22Rv1 (cell line): ENCODE data around the gene MACF1.

ENCODE experiments used
- CTCF ChIP-seq: fragments of 450-650 bp; IDR thresholded peaks from 2 replicates; pipeline ENCODE4 v1.5.1; 2017; ENCODE audit warnings: mild to moderate bottlenecking
- ZFX ChIP-seq: fragments of 450-650 bp; IDR thresholded peaks from 2 replicates; pipeline ENCODE4 v1.6.1; 2017; ENCODE audit warnings: antibody characterized with exemption, borderline replicate concordance

GRCh38 chr1:39427912-39428311 is 223.4 kb downstream of the MACF1 start:
- no peak for TF ChIP-seq CTCF
- no peak for TF ChIP-seq ZFX
